GM13976 (cell line): Measurements from ENCODE around the gene PDK2.

Source experiments
- DNase-seq: peaks from one replicate; pipeline ENCODE4 v3.0.0; 2012; ENCODE audit warnings: low spot score
- in situ Hi-C: fragments of 300-500 bp; cut with MboI; formaldehyde crosslinking; loops from one replicate; pipeline ENCODE4 v1.12.0; 2022; ENCODE audit warnings: low sequenced_read_pairs, mixed read lengths, inconsistent platforms; ENCODE audit not compliant: unreplicated experiment
- TF ChIP-seq, protein P1 (sequence below): IDR thresholded peaks from 2 replicates; pipeline ENCODE4 v1.5.1; 2012; ENCODE audit warnings: borderline replicate concordance, mild to moderate bottlenecking; ENCODE audit not compliant: insufficient read depth; ENCODE audit errors: extremely low read depth, missing control alignments, control extremely low read depth

PDK2 gene

GRCh38 chr17:50052822-50053653 lies 42.1 kb upstream of the PDK2 start:
- DNase-seq: no peak
- TF ChIP-seq, protein P1, sequence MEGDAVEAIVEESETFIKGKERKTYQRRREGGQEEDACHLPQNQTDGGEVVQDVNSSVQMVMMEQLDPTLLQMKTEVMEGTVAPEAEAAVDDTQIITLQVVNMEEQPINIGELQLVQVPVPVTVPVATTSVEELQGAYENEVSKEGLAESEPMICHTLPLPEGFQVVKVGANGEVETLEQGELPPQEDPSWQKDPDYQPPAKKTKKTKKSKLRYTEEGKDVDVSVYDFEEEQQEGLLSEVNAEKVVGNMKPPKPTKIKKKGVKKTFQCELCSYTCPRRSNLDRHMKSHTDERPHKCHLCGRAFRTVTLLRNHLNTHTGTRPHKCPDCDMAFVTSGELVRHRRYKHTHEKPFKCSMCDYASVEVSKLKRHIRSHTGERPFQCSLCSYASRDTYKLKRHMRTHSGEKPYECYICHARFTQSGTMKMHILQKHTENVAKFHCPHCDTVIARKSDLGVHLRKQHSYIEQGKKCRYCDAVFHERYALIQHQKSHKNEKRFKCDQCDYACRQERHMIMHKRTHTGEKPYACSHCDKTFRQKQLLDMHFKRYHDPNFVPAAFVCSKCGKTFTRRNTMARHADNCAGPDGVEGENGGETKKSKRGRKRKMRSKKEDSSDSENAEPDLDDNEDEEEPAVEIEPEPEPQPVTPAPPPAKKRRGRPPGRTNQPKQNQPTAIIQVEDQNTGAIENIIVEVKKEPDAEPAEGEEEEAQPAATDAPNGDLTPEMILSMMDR: no peak
- in situ Hi-C loops: no loop called here

DNA sequence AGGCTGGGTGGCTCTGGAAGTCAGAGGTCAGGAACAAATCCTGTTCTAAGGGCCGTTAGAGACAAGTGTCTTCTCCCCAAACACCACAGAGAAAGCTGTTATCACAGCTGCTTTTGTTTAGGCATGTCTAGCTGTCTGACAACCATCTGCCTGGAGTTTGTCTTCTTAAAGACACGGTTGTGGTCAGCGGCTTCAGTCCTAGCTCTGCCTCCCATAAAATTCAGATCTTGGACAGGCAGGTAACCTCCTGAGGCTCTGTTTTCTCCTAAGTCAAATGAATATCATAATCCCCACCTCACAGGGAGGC lies 41.5 kb upstream of the PDK2 start:
- in situ Hi-C loops: no loop called here
- DNase-seq: no peak
- TF ChIP-seq, protein P1: no peak

DNA sequence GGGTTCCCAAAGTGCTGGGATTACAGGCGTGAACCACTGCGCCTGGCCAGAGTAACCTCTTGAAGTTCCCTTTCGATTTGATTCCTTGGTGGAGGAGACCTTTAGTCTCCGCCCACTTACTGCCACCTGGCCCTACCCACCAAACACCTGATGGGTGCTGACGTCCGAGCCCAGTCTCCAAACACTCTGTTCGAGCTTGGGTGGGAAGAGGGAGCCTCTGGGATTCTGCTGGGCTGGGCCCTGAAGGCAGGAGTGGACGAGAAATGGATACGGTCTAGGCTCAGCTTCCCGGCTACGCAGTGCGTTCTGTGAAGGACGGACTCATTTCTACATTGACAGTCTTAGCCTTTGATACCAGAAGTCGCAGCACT lies 40.1 kb upstream of the PDK2 start:
- TF ChIP-seq, protein P1: no peak
- in situ Hi-C loops: no loop called here
- no peak for DNase-seq

DNA sequence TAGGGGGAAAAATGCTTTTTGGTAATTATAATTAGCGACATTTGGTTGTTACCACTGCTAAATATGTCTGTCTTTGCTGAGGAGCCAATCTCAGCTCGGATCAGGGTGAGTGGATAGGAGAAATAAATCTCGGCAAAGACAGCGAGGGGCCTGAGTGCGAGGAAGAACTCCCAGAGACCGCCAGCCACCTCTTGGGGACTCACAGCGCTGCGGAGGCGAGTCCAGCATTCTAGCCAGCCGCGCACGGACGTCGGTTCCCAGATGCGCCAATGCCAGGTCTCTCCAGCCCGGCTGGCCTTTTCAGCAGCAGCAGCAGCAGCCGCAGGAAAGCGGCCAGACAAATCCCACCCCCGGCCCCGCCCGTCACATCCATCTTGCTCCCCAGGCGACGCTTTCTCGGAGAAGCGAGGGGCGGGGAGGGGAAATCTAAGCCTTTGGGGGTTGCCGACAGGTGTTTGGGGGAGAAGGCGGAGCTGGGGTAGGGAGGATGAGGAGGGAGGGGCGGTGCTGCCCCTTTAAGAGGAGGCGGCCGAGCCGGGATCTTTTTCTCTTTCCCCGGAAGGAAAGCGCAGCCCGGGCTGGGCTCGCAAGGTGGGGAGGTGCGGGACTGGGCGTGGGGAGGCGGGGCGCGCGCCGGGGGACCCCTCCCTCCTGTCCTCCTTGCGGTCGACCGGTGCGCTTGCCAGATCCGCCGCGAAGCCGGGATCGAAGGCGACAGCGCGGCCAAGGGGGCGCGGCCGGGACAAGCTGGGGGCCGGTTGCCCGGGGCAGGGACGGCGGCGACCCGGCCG lies 39.5 kb upstream of the PDK2 start, which contains the start of gene ITGA3:
Gene ITGA3, plus strand, starts transcription at position 685 of the 791 bp plus-strand sequence. CDS start 330 bp downstream, outside the sequence.
- TF ChIP-seq, protein P1: no peak
- DNase-seq: peak; percentile 76
- in situ Hi-C loops: no loop called here

- peak; percentile 81 for DNase-seq
- TF ChIP-seq, protein P1: peak; percentile 48
- in situ Hi-C loops: no loop called here
Observed at GRCh38 chr17:50056217-50056960, 38.8 kb upstream of the PDK2 start.

DNA sequence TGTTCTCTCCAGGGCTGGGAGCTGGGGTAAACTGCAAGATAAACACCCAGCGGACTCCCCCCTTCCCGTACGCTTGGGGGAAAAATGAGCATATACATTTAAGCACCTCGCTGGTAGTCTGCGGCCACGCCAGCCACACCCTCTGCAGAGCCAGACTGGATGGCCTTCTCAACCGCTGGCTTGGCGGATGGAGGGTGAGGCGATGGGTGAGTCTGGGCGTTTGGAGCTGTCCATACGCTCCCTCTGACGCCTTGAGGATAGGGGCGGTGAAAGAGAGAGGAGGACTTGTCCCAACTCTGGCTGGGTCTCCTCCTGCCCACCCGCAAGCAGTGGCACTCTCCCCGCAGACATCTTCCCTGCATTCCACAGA lies 38.2 kb upstream of the PDK2 start:
- TF ChIP-seq, protein P1: no peak
- DNase-seq: no peak
- in situ Hi-C loops: no loop called here
